ENCODE measurements around the gene LRP2. TPM values are rescaled to one million over a fixed set of nuclear protein-coding genes. Genes with fewer than 3 reads are reported as not detected.

LRP2 gene
- total RNA-seq, 4 donors from 2014 or later: under 0.01 to 0.35 (median 0.06) TPM; not detected in 1

GRCh38 chr2:169393068-169393590 is 30.8 kb upstream of the LRP2 start:
- H3K36me3 ChIP-seq: no peaks in the 10 kb centered on the region
- H3K27me3 ChIP-seq: no peaks in the 10 kb centered on the region
- no peak overlapping the region for H3K27ac ChIP-seq
- intact Hi-C loops (cut with DNase I; ENCODE audit: low total_unique reads): no loop called here
- no peak for DNase-seq
- no peak for TF ChIP-seq POLR2A (IDR thresholded peaks at IDR 0.05)
- TF ChIP-seq, protein P1, sequence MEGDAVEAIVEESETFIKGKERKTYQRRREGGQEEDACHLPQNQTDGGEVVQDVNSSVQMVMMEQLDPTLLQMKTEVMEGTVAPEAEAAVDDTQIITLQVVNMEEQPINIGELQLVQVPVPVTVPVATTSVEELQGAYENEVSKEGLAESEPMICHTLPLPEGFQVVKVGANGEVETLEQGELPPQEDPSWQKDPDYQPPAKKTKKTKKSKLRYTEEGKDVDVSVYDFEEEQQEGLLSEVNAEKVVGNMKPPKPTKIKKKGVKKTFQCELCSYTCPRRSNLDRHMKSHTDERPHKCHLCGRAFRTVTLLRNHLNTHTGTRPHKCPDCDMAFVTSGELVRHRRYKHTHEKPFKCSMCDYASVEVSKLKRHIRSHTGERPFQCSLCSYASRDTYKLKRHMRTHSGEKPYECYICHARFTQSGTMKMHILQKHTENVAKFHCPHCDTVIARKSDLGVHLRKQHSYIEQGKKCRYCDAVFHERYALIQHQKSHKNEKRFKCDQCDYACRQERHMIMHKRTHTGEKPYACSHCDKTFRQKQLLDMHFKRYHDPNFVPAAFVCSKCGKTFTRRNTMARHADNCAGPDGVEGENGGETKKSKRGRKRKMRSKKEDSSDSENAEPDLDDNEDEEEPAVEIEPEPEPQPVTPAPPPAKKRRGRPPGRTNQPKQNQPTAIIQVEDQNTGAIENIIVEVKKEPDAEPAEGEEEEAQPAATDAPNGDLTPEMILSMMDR (IDR thresholded peaks at IDR 0.05): no peak
- no peaks in the 10 kb centered on the region for H3K4me1 ChIP-seq
- H3K9me3 ChIP-seq: no peaks in the 10 kb centered on the region
- H3K4me3 ChIP-seq: no peak overlapping the region

DNA sequence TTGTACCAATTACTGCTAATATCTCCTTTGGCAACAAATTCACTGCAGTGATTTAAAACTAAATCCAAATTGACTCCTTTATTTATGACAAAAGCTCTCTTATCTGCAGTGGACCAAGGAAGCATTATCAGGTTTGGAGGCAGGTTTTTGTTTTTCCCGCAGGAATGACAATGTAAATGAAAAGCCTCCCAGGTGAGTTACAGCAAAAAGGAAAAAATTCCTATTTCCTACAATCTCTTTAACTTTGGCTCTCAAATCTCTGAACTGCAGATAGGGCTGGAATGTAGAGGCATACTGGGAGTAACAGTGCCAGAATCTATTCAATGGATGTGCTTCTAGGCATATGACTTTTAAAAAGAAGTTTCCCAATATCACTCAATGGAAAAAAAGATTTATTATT is 28.9 kb upstream of the LRP2 start:
- TF ChIP-seq, protein P1 (IDR thresholded peaks at IDR 0.05): no peak
- TF ChIP-seq POLR2A (IDR thresholded peaks at IDR 0.05): no peak
- H3K27me3 ChIP-seq: no peaks in the 10 kb centered on the region
- H3K36me3 ChIP-seq: no peaks in the 10 kb centered on the region
- H3K9me3 ChIP-seq: no peaks in the 10 kb centered on the region
- no peak overlapping the region for H3K27ac ChIP-seq
- intact Hi-C loops (cut with DNase I; ENCODE audit: low total_unique reads): no loop called here
- H3K4me1 ChIP-seq: no peaks in the 10 kb centered on the region
- no peak for DNase-seq
- H3K4me3 ChIP-seq: no peak overlapping the region

- intact Hi-C loops (cut with DNase I; ENCODE audit: low total_unique reads): no loop called here
- Histone ChIP-seq H3K4me1 (no peaks in the 10 kb centered on the region), H3K27ac (no peak overlapping the region), H3K36me3 (no peaks in the 10 kb centered on the region), H3K9me3 (no peaks in the 10 kb centered on the region), H3K27me3 (no peaks in the 10 kb centered on the region), H3K4me3 (no peak overlapping the region)
- TF ChIP-seq, protein P1 (IDR thresholded peaks at IDR 0.05): no peak
- no peak for TF ChIP-seq POLR2A (IDR thresholded peaks at IDR 0.05)
- DNase-seq: no peak
These were observed 25.8 kb upstream of the LRP2 start for GRCh38 chr2:169388161-169388560.

- Histone ChIP-seq H3K36me3 (no peaks in the 10 kb centered on the region), H3K4me1 (no peaks in the 10 kb centered on the region), H3K27ac (no peak overlapping the region), H3K9me3 (no peaks in the 10 kb centered on the region), H3K4me3 (no peak overlapping the region), H3K27me3 (no peaks in the 10 kb centered on the region)
- no peak for DNase-seq
- intact Hi-C loops (cut with DNase I; ENCODE audit: low total_unique reads): no loop called here
- TF ChIP-seq, protein P1 (IDR thresholded peaks at IDR 0.05): no peak
- no peak for TF ChIP-seq POLR2A (IDR thresholded peaks at IDR 0.05)
These were observed 24.4 kb upstream of the LRP2 start for GRCh38 chr2:169386722-169387121.

DNA sequence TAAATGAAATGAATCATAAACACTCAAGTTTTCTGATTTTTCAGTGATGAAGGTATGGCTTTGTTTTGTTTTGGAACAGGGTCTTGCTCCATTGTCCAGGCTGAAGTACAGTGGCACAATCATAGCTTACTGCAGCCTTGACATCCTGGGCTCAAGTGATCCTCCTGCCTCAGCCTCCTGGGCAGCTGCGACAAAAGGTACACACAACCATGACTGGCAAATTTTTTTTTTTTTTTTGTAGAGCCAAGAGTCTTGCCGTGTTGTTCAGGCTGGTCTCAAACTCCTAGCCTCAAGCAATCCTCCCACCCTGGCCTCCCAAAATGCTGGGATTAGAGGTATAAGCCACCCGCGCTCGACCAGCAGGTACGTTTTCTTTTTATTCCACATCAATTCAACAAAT is 22.5 kb upstream of the LRP2 start:
- TF ChIP-seq, protein P1 (IDR thresholded peaks at IDR 0.05): no peak
- TF ChIP-seq POLR2A (IDR thresholded peaks at IDR 0.05): no peak
- DNase-seq: no peak
- no peaks in the 10 kb centered on the region for H3K4me1 ChIP-seq
- H3K27me3 ChIP-seq: no peaks in the 10 kb centered on the region
- no peak overlapping the region for H3K27ac ChIP-seq
- intact Hi-C loops (cut with DNase I; ENCODE audit: low total_unique reads): no loop called here
- H3K36me3 ChIP-seq: no peaks in the 10 kb centered on the region
- no peaks in the 10 kb centered on the region for H3K9me3 ChIP-seq
- H3K4me3 ChIP-seq: no peak overlapping the region

Data from uterus (tissue), 4 donors.